Adipocyte (in vitro differentiated cells): Measurements from ENCODE around the gene P2RX5.
"Not testable (repeated sequence)": the region's sequence is repeated elsewhere in the genome, so short reads cannot be mapped to it uniquely, and the experiment has no call there.

Source experiments
- DNase-seq: peaks from one replicate; pipeline ENCODE4 v3.0.0-alpha.2; 2015; ENCODE audit warnings: low read depth
- H3K27me3 ChIP-seq: replicated peaks from 2 replicates; pipeline ENCODE4 v1.7.0; 2013; ENCODE audit warnings: mild to moderate bottlenecking, low read length, moderate library complexity; ENCODE audit not compliant: control insufficient read depth, insufficient read depth
- H3K36me3 ChIP-seq: 2 replicates; pipeline ENCODE4 v1.7.0; 2013; ENCODE audit warnings: low read length, mild to moderate bottlenecking, moderate library complexity; ENCODE audit not compliant: control insufficient read depth, insufficient read depth, severe bottlenecking
- H3K4me1 ChIP-seq: 2 replicates; pipeline ENCODE4 v1.7.0; 2013; ENCODE audit warnings: mild to moderate bottlenecking, low read length, moderate library complexity; ENCODE audit not compliant: control insufficient read depth, insufficient read depth
- H3K4me3 ChIP-seq: 2 replicates; pipeline ENCODE4 v1.7.0; 2013; ENCODE audit warnings: mild to moderate bottlenecking, low read length, moderate library complexity
- H3K9ac ChIP-seq: 2 replicates; pipeline ENCODE4 v1.7.0; 2013; ENCODE audit warnings: mild to moderate bottlenecking, low read length, moderate library complexity
- H3K9me3 ChIP-seq: 2 replicates; pipeline ENCODE4 v1.7.0; 2013; ENCODE audit warnings: mild to moderate bottlenecking, low read length, moderate library complexity; ENCODE audit not compliant: control insufficient read depth

P2RX5 gene

GRCh38 chr17:3729881-3730280 is 33.9 kb upstream of the P2RX5 start:
- peaks cover 20% of the 10 kb centered on the region for H3K4me1 ChIP-seq
- no peaks in the 10 kb centered on the region for H3K9me3 ChIP-seq
- H3K9ac ChIP-seq, result no peak overlapping the region
- H3K4me3 ChIP-seq, result no peak overlapping the region
- H3K36me3 ChIP-seq, result no peaks in the 10 kb centered on the region
- H3K27me3 ChIP-seq, result no peaks in the 10 kb centered on the region
- DNase-seq, result no peak

GRCh38 chr17:3728099-3728498 is 32.1 kb upstream of the P2RX5 start:
- H3K4me3 ChIP-seq, H3K9me3 ChIP-seq, H3K27me3 ChIP-seq, H3K9ac ChIP-seq, DNase-seq, H3K36me3 ChIP-seq: not testable (repeated sequence)
- peaks cover 24% of the 10 kb centered on the region for H3K4me1 ChIP-seq

- Histone ChIP-seq H3K9ac (no peak overlapping the region), H3K4me1 (peaks cover 26% of the 10 kb centered on the region), H3K4me3 (no peak overlapping the region), H3K9me3 (no peaks in the 10 kb centered on the region), H3K36me3 (no peaks in the 10 kb centered on the region), H3K27me3 (no peaks in the 10 kb centered on the region)
- no peak for DNase-seq
Measured at GRCh38 chr17:3727041-3727440, 31.1 kb upstream of the P2RX5 start.

- Histone ChIP-seq H3K36me3 (no peaks in the 10 kb centered on the region), H3K9ac (peak overlapping the region; percentile 98), H3K9me3 (no peaks in the 10 kb centered on the region), H3K4me1 (peaks cover 31% of the 10 kb centered on the region), H3K4me3 (peak overlapping the region; percentile 97), H3K27me3 (no peaks in the 10 kb centered on the region)
- DNase-seq, result no peak
Measured at GRCh38 chr17:3724378-3725077, 28.6 kb upstream of the P2RX5 start.

GRCh38 chr17:3723556-3724377 is 27.8 kb upstream of the P2RX5 start, which contains the start of gene HASPIN:
Gene HASPIN (plus strand): TSS chr17:3723903. CDS start chr17:3723936, 33 bp downstream.
- Histone ChIP-seq H3K4me1 (peaks cover 37% of the 10 kb centered on the region), H3K36me3 (peaks cover under 1% of the 10 kb centered on the region), H3K9ac (peak within 1 kb of the TSS; percentile 98), H3K27me3 (no peaks in the 10 kb centered on the region), H3K9me3 (no peaks in the 10 kb centered on the region), H3K4me3 (peak within 1 kb of the TSS; percentile 97)
- peak; percentile 97 for DNase-seq

- Histone ChIP-seq H3K4me1 (peaks cover 43% of the 10 kb centered on the region), H3K9ac (peak overlapping the region; percentile 98), H3K4me3 (peak overlapping the region; percentile 97), H3K9me3 (no peaks in the 10 kb centered on the region), H3K36me3 (peaks cover 6% of the 10 kb centered on the region), H3K27me3 (no peaks in the 10 kb centered on the region)
- DNase-seq, result no peak
Measured at GRCh38 chr17:3723188-3723555, 27.2 kb upstream of the P2RX5 start.

- Histone ChIP-seq H3K36me3 (peaks cover 11% of the 10 kb centered on the region), H3K9ac (peak overlapping the region; percentile 98), H3K27me3 (no peaks in the 10 kb centered on the region), H3K4me3 (peak overlapping the region; percentile 97), H3K9me3 (no peaks in the 10 kb centered on the region), H3K4me1 (peaks cover 43% of the 10 kb centered on the region)
- DNase-seq, result peak; percentile 66
Measured at GRCh38 chr17:3722716-3723115, 26.8 kb upstream of the P2RX5 start.

GRCh38 chr17:3719265-3719664 is 23.3 kb upstream of the P2RX5 start:
- Histone ChIP-seq H3K4me3 (peak overlapping the region; percentile 38), H3K9me3 (no peaks in the 10 kb centered on the region), H3K4me1 (peaks cover 38% of the 10 kb centered on the region), H3K9ac (peak overlapping the region; percentile 65), H3K27me3 (no peaks in the 10 kb centered on the region), H3K36me3 (peaks cover 45% of the 10 kb centered on the region)
- peak; percentile 32 for DNase-seq

GRCh38 chr17:3718201-3718600 is 22.2 kb upstream of the P2RX5 start:
- no peaks in the 10 kb centered on the region for H3K27me3 ChIP-seq
- peaks cover 47% of the 10 kb centered on the region for H3K36me3 ChIP-seq
- no peaks in the 10 kb centered on the region for H3K9me3 ChIP-seq
- no peak overlapping the region for H3K4me3 ChIP-seq
- H3K4me1 ChIP-seq, result peaks cover 36% of the 10 kb centered on the region
- H3K9ac ChIP-seq, result no peak overlapping the region
- DNase-seq, result peak; percentile 50

- H3K27me3 ChIP-seq, result no peaks in the 10 kb centered on the region
- peaks cover 25% of the 10 kb centered on the region for H3K4me1 ChIP-seq
- H3K4me3 ChIP-seq, result no peak overlapping the region
- peaks cover 52% of the 10 kb centered on the region for H3K36me3 ChIP-seq
- no peak for DNase-seq
- no peak overlapping the region for H3K9ac ChIP-seq
- H3K9me3 ChIP-seq, result no peaks in the 10 kb centered on the region
Measured at GRCh38 chr17:3715296-3715695, 19.3 kb upstream of the P2RX5 start.

- Histone ChIP-seq H3K4me3 (no peak overlapping the region), H3K9ac (no peak overlapping the region), H3K4me1 (peaks cover 5% of the 10 kb centered on the region), H3K36me3 (peaks cover 43% of the 10 kb centered on the region), H3K27me3 (no peaks in the 10 kb centered on the region), H3K9me3 (no peaks in the 10 kb centered on the region)
- no peak for DNase-seq
Measured at GRCh38 chr17:3712811-3713463, 17.0 kb upstream of the P2RX5 start.
